Omental fat pad (tissue), 4 donors: Measurements from ENCODE around the gene RRP8. TPM values are rescaled to one million over a fixed set of nuclear protein-coding genes. Genes with fewer than 3 reads are reported as not detected.

ENCODE experiments used
- ATAC-seq: fragments of 150-250 bp; one replicate; pipeline ENCODE4 v1.9.1; 2016; ENCODE audit warnings: mild to moderate bottlenecking, moderate library complexity; ENCODE audit not compliant: low FRiP score
- DNase-seq: peaks from one replicate; pipeline ENCODE4 v3.0.0-alpha.2; 2019; ENCODE audit warnings: low spot score
- CTCF ChIP-seq, 3 donors: fragments of 450-650 bp; IDR thresholded peaks; one replicate each; pipeline ENCODE4 v1.5.1; 2016 to 2017; ENCODE audit warnings: antibody characterized with exemption in 3 of 3, mild to moderate bottlenecking in 3 of 3, moderate library complexity in 2 of 3
- total RNA-seq, 4 donors: library from RNA; depleted of rRNA; stranded (reverse); fragments of >200 nt; gene quantifications; one replicate each; pipeline ENCODE4 v1.1.0, GENCODE V29; 2016

RRP8 gene
- total RNA-seq, 4 donors from 2014 or later = 16.9 to 30.4 (median 19.3) TPM

GRCh38 chr11:6607190-6607795, 3.9 kb upstream of the RRP8 start:
- ATAC-seq (no peak), DNase-seq (no peak)
- TF ChIP-seq CTCF (IDR thresholded peaks at IDR 0.05) = no peak

DNA sequence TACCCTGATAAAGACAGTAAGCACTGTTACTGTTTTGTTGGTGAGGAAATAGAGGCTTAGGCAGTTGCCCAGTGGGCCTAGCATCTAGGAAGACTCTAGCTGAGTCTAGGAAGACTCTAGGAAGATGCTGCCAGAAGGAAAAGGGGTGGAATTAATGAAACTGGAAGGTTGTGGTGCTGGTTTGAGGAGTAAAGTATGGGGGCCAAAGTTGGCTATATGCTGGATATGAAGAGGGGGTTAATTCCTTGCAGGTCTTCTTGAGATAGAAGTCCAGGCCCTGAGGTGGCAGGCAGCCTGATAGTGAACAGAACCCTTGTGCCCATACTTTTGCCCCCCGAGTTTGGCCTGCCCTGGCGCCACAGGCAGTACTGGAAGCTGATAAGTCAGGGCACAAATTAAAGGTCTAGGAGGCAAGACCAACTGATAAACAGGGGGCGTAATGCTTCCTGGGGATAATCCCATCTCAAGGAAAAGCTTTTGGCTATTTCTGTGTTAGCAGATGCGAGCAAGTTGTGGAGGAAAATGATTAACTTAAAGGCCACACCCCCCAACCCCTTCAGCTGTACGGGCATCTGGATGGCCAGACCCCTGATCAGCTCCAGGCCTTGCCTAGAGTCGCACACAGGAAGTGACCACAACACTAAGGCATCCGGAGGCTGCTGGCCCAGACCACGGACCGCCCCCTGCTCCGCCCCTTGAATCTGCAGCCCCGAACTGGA, 3.2 kb upstream of the RRP8 start:
- ATAC-seq (peak; percentile 72), DNase-seq (peak; percentile 76)
- no peak for TF ChIP-seq CTCF (IDR thresholded peaks at IDR 0.05)

DNA sequence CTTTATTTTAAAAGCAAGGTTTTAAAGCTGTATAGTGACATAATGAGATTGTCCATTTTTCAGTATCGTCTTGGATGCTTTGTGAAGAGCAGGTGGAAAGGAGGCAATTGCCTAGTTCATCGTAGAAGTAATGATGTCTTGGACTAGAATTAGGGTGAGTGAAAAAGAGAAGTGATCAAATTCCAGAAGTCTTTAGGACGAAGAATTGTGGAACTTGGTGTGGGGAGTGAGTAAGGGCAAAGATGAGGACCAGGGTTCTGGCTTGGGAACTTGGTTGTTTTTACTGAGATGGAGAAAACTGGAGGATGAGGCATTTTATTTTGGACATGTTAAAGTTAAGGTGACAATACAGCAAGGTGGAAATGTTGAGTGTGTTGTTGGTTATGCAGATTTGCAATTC, 1.4 kb upstream of the RRP8 start:
- no peak for ATAC-seq
- no peak for DNase-seq
- TF ChIP-seq CTCF (IDR thresholded peaks at IDR 0.05) = no peak

- DNase-seq (no peak), ATAC-seq (peak; percentile 58)
- TF ChIP-seq CTCF (IDR thresholded peaks at IDR 0.05) = no peak
These were observed 738 bp upstream of the RRP8 start for GRCh38 chr11:6604081-6604626.

- no peak for TF ChIP-seq CTCF (IDR thresholded peaks at IDR 0.05)
- no peak for ATAC-seq
- no peak for DNase-seq
These were observed 1.1 kb downstream of the RRP8 start for GRCh38 chr11:6602096-6602940.

DNA sequence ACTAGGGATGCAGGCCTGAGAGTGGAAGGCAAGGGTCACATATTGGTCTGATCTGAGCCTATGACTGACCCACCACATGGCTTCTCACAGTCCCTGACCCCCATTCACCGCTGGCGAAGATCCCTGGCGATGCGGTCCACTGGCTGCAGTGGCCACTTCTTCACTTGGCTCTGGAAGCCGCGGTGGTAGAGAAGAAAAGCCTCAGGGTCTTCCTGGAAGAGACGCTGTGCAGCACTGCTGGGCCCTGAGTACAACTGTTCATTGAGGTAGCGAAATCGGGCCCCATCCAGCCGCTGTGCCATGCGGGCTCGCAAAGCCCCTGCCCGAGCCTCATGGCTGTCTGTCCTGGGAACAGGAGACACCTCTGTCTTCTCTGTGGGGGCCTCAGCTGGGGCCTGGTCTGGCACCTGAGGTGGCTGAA, 2.4 kb downstream of the RRP8 start:
- DNase-seq (no peak), ATAC-seq (no peak)
- TF ChIP-seq CTCF (IDR thresholded peaks at IDR 0.05) = no peak
